ENCODE data around the gene CYP11A1.

The CYP11A1 gene

GRCh38 chr15:74395319-74396145 is 28.1 kb upstream of the CYP11A1 start:
- no peaks in the 10 kb centered on the region for H3K27me3 ChIP-seq (ENCODE audit: insufficient read depth, poor library complexity, severe bottlenecking)
- no peak for ATAC-seq (ENCODE audit: low read depth)
- no peaks in the 10 kb centered on the region for H3K36me3 ChIP-seq (ENCODE audit: low read depth)
- H3K4me1 ChIP-seq (ENCODE audit: insufficient read depth, poor library complexity, severe bottlenecking): peaks cover 47% of the 10 kb centered on the region
- H3K9me3 ChIP-seq (ENCODE audit: severe bottlenecking): no peaks in the 10 kb centered on the region
- no peak for TF ChIP-seq CTCF (IDR thresholded peaks at IDR 0.05; ENCODE audit: poor library complexity, severe bottlenecking)
- H3K27ac ChIP-seq (ENCODE audit: poor library complexity, severe bottlenecking): peak overlapping the region; percentile 95
- DNase-seq (ENCODE audit: low spot score): no peak
- H3K4me3 ChIP-seq (ENCODE audit: severe bottlenecking): no peak overlapping the region

- Histone ChIP-seq H3K27me3 (ENCODE audit: insufficient read depth, poor library complexity, severe bottlenecking) (no peaks in the 10 kb centered on the region), H3K27ac (ENCODE audit: poor library complexity, severe bottlenecking) (peak overlapping the region; percentile 95), H3K9me3 (ENCODE audit: severe bottlenecking) (no peaks in the 10 kb centered on the region), H3K36me3 (ENCODE audit: low read depth) (no peaks in the 10 kb centered on the region), H3K4me3 (ENCODE audit: severe bottlenecking) (no peak overlapping the region), H3K4me1 (ENCODE audit: insufficient read depth, poor library complexity, severe bottlenecking) (peaks cover 34% of the 10 kb centered on the region)
- ATAC-seq (ENCODE audit: low read depth) (no peak), DNase-seq (ENCODE audit: low spot score) (no peak)
- TF ChIP-seq CTCF (IDR thresholded peaks at IDR 0.05; ENCODE audit: poor library complexity, severe bottlenecking): no peak
These were observed 26.8 kb upstream of the CYP11A1 start for GRCh38 chr15:74394090-74394846.

GRCh38 chr15:74393423-74393822 is 26.0 kb upstream of the CYP11A1 start:
- DNase-seq (ENCODE audit: low spot score) (no peak), ATAC-seq (ENCODE audit: low read depth) (no peak)
- Histone ChIP-seq H3K9me3 (ENCODE audit: severe bottlenecking) (no peaks in the 10 kb centered on the region), H3K4me3 (ENCODE audit: severe bottlenecking) (no peak overlapping the region), H3K4me1 (ENCODE audit: insufficient read depth, poor library complexity, severe bottlenecking) (peaks cover 31% of the 10 kb centered on the region), H3K27me3 (ENCODE audit: insufficient read depth, poor library complexity, severe bottlenecking) (no peaks in the 10 kb centered on the region), H3K27ac (ENCODE audit: poor library complexity, severe bottlenecking) (no peak overlapping the region), H3K36me3 (ENCODE audit: low read depth) (no peaks in the 10 kb centered on the region)
- no peak for TF ChIP-seq CTCF (IDR thresholded peaks at IDR 0.05; ENCODE audit: poor library complexity, severe bottlenecking)

- Histone ChIP-seq H3K27ac (ENCODE audit: poor library complexity, severe bottlenecking) (no peak overlapping the region), H3K9me3 (ENCODE audit: severe bottlenecking) (no peaks in the 10 kb centered on the region), H3K27me3 (ENCODE audit: insufficient read depth, poor library complexity, severe bottlenecking) (no peaks in the 10 kb centered on the region), H3K4me1 (ENCODE audit: insufficient read depth, poor library complexity, severe bottlenecking) (peaks cover 34% of the 10 kb centered on the region), H3K36me3 (ENCODE audit: low read depth) (no peaks in the 10 kb centered on the region), H3K4me3 (ENCODE audit: severe bottlenecking) (no peak overlapping the region)
- DNase-seq (ENCODE audit: low spot score): no peak
- no peak for TF ChIP-seq CTCF (IDR thresholded peaks at IDR 0.05; ENCODE audit: poor library complexity, severe bottlenecking)
- no peak for ATAC-seq (ENCODE audit: low read depth)
These were observed 25.5 kb upstream of the CYP11A1 start for GRCh38 chr15:74392902-74393301.
